NK-92 treated with Interleukin-12 subunit alpha and Interleukin-12 subunit beta, amount 100 ng/mL, for 24 hours (cell line): ENCODE measurements around the gene NPIPB6.

Experiments used
- DNase-seq: peaks from one replicate; lab custom pipeline; 2025; lab: John Stamatoyannopoulos, UW

Gene NPIPB6

DNA sequence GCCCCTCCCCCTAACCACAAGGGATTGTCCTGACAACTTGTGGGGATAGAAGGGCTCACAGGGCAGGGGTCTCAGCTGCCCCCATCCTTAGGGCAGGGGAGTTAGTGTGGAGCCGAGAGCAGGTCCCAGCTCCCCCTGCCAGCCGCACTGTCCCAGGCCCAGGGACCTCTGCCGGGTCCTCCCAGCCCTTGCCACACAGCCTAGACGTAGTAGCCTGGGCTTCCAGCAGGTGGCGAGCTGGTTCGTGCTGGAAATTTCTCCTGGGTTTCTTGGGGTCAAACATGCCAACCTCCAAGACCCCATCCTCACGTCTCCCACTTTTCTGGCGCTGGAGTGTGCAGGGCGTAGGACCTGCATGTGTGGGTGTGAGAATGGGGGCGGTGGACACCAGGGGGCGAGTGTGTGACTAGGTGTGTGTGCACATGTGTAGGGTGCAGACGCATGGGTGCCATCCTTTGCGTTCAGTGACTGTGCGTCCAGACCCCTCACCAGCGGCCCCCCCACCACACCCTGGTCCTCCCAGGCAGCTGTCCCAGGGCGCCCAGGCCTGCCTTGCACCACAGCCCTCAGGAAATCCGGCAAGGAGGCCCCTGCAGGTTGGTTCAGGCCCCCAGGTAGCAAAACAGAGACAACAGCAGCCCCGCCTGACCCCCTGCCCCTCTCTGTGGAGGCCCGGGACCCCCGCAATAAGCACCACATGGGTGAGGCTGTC lies 41.5 kb downstream of the NPIPB6 start:
- no peak for DNase-seq

DNA sequence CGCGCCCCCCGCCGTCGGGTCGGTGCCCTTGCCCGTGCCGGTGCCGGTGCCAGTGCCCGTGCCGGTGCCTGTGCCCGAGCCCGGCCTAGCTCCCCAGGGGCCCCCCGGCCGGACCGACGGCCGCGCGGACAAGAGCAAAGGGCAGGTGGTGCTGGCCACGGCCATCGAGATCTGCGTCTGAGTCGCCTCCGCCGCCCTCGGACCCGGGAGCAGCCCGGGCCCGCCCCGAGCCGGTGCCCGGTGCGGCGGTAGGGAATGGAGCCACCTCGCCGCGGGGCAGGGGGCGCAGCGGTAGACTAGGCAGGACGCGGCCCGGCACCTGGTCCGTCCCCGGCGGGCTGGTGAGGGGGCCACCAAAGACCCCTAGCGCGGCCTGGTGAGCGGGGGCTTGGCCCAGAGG lies 42.6 kb downstream of the NPIPB6 start:
- DNase-seq, result no peak

DNA sequence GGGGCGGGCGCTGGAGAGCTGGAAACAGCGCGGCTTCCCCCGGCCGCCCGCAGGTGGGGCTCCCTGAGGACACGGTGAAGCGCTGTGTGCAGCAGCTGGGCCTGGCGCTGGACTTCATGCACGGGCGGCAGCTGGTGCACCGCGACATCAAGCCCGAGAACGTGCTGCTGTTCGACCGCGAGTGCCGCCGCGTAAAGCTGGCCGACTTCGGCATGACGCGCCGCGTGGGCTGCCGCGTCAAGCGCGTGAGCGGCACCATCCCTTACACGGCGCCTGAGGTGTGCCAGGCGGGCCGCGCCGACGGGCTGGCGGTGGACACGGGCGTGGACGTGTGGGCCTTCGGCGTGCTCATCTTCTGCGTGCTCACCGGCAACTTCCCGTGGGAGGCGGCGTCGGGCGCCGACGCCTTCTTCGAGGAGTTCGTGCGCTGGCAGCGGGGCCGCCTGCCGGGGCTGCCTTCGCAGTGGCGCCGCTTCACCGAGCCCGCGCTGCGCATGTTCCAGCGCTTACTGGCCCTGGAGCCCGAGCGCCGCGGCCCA lies 43.2 kb downstream of the NPIPB6 start:
- no peak for DNase-seq

DNA sequence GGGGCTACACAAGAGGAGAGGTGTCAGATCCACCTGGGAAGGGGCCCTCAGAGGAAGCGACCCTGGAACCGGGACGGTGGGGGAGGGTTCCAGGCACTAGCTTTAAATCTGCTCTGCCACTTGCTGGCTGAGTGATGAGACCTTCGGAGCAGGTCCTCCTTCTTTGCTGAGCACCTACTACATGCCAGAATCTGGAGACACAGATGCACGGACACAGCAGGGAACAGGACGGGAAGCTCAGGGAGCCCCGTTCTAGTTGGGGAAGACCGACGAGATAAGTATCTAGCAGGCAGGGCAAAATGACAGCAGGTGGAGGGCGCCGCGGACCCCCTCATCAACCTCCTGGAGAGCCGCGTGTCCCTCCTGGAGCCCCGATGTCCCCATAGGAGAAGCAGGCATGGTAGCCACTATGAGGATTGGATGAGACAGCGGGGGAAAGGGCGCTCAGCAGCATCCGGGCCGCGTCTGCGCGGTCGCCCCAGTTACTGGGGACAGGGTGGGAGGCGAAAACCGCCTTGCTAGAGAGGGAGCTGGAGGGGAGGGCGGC lies 43.8 kb downstream of the NPIPB6 start:
- no peak for DNase-seq

DNA sequence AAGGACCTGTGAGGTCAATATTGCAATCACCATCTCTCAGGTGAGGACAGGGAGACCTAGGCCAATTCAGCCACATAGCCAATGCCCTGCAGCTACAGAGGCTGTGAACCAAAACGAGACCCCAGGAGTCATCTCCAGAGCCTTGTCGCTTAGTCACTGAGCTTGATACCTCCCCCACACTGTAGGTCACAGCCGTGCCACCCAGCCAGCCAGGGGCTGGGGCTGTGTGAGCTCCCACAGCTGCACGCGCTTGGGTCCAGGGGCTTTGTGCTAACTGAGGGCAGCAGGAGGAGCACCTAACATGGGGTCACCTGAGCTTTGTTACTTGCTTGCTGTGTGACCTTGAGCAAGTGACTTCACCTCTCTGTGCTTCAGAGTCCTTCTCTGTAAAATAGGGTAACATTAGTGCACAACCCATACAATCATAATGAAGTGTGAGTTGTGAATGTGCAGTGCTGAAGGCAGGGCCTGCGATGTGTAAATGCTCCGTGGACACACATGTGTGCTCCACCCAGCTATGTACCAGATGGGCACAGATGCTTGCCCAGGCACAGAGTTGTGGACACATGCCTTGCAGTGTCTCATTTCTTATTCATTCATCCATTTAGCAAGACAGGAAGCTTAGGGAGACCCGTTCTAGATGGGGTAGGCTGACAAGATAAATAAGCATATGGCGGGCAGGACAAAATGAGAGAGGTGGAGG lies 45.1 kb downstream of the NPIPB6 start:
- DNase-seq, result no peak

DNA sequence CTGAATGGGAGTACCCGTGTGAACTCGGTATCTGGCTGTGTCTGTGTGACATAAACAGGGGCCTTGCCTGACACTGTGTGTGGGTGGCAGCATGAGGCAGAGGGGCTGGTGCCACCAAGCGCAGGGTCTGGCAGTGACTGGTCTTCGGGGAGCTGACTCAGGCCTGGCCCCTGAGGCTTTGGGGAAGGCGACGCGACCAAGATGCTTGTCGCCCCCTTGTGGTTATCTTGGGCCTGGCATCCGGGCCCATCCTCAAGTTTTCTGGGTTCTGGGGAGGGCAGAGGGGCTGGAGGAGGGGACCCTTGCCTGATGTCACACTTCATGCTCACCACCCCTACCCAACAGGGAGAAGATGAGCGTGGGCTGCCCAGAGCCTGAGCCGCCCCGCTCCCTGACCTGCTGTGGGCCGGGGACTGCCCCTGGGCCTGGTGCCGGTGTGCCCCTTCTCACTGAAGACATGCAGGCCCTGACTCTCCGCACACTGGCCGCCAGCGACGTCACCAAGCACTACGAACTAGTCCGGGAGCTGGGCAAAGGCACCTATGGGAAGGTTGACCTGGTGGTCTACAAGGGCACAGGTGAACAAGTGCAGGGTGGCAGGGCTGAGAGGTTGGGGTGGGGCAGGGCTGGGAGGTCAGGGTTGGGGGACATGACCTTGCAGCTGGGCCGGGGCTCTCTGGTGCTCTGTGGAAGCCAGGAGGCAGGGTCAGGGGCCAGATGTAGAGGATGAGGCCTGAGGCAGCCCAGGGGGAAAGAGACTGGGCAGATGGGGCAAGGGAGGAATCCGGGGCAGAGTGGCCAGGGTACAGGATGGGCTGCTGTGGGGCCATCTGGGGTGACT lies 46.0 kb downstream of the NPIPB6 start:
- DNase-seq, result peak; percentile 45

DNA sequence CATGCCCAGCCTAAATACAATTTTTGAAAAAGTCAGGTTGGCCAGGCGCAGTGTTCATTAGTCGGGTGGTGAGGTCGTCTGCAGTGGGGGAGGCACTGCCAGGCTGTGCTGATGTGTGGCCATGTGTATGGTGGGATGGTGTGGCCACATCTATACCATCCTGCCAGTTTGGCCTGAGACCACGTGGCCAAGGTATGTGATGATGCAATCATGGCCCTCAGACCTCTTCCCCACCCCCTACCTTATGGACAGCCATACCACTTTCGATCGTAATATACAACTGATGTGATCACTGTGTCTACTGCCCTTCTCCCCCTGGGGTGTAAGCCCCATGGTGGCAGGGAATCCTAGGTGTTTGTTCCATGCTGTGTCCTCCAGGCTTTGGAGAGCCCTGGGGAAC lies 47.3 kb downstream of the NPIPB6 start:
- no peak for DNase-seq

DNA sequence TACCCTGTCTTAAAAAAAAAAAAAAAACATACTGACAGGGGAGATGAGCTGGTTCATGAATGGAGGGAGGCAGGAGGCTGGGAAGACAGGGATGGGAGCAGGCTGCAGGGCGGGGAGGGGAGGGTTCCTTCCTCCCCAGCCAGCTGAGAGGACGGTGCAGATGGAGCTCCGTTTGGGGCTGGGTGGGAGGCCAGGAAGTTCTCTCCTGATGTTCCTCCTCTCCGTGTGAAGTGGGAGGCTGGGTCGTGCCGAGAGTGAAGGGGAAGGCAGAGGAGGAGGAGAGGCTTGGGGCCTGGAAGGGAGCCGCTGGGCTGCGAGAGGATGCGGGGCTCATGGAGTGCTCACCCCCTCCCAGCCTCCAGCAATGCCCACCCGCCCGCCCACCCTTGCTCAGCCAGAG lies 49.7 kb downstream of the NPIPB6 start:
- DNase-seq, result no peak

DNA sequence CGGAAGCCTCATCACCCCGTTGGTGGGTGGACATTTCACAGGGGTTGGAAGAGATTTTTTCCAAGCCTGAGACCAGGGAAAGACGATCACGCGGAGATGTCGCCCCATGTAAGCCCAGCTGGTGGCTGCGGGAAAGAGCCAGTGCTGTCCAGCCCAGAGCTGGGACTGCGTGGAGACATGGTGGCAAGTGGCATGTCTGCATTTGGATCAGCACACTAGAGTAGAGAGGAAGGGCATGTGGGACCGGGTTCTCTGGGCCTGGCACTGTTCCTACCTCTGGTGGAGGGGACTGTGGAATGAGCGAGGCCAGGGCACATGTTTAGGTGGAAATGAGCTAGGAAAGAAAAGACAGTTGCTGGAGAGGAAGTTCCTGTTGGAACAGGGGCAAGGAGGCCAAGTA lies 51.0 kb downstream of the NPIPB6 start:
- no peak for DNase-seq

DNA sequence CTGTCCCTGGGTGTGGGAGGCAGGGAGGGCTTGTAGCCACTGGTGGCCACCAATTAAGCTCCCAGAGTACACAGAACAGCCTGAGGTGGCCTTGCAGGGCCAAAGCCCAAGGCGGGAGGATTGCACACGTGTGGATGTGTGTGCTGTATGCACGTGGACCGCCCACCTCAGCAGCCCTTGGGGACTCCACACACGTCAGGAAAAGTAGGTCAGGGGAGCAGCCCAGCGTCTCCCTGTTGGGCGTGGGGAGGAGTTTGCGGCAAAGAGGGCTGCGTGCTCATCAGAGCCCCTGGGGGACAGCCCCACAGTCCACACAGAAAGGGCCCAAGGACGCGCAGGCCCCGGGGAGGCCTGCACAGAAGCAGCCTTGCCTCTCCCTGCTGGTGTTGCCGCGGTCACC lies 51.4 kb downstream of the NPIPB6 start:
- DNase-seq, result no peak

DNA sequence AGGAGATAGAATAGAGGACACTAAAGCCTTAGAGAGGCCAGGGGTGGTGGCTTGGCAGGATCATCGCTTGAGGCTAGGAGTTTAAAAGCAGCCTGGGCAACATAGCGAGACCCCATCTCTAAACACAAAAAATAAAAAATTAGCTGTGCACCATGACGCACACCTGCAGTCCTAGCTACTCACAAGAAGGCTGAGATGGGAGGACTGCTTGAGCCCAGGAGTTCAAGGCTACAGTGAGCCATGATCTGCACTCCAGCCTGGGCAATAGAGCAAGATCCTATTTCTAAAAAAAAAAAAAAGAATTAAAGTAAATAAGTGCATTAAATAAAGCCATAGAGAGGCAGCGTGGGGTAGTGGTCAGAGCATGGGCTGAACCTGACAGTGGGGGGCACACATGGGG lies 51.9 kb downstream of the NPIPB6 start:
- no peak for DNase-seq

DNA sequence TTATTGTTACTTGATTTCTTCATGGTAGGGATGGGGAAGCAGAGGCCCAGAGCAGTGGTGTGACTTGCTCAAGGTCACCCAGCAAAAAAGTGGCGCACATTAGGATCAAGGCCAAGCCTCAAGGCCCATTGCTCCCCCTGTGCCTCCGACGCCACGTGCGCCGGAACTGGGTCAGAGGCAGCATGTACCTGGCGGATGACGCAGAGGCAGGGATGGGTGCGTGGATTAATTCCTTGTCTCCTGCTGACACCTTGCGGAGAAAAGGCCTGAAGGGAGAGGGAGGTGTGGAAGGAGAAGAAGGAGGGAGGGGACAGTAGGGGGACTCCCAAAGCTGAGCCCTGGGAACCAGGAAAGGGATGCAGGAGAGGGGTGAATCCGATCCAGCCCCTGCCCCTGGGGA lies 52.5 kb downstream of the NPIPB6 start:
- DNase-seq, result no peak

DNA sequence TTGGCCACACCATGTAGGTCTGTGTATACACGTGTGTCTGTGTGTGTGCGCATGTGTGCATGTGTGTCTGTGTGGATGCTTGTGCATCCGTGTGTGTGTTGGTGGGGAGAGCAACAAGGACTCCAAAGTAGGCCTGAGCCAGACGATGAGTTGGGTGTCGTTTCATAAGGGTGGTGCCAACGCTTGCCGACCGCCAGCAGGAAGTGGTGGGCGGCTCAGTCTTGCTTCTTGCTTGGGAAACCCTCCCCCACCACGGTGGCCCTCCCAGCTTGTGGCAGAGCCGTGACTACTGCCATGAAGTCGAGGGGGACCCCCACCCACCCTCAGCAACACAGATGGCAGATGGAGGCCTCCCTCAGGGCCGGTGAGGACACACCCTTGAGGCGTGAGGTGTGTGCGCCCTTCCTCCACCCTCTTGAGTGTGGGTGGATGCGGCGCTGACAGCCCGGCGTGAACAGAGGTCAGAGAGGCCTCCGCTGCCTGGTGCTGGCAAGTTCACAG lies 53.4 kb downstream of the NPIPB6 start:
- DNase-seq, result peak; percentile 94

DNA sequence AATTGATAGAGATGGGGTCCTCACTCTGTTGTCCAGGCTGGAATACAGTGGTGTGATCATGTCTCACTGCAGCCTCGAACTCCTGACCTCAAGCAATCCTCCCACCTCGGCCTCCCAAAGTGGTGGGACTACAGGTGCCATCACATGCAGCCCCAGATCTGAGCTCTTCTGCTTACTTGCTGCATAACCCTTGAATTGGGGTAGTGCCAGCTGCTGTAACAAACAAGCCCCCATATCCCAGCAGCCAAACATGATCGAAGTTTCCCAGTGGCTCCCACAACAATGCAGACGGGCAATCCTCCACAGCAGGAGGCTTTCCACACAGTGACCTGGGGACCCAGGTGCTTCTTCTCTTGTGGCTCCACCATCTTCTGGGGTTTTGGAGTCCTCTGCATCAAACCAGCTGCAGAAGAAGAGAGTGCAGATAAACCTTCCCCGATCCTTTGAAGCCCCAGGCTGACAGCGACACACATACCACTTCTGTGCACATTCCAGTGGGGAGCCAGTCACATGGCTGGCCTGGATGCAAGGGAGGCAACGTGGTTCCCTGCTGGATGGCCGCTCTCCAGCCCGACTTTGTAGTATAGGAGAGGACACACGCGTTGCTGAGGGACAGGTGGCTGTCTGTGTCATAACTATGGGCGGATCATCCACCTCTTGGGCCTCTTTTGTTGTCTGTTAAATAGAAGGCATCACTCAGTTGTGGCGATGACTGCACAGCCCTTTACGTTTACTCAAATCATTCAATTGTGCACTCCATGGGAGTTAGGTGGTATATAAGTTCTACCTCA lies 54.3 kb downstream of the NPIPB6 start:
- no peak for DNase-seq

DNA sequence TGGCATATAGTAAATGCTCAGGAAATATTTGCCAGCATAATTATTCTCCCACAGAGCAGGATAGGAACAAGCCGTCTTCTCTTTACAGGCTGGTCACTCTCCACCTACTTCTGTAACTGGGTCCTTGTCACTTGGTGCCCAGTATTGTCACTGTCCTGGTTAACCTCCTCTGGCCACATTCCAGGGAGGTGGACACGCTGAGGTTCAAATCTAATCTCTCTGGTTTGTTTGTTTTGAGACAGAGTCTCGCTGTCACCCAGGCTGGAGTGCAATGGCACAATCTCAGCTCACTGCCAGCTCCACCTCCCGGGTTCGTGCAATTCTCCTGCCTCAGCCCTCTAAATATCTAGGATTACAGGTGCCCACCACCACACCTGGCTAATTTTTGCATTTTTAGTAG lies 55.4 kb downstream of the NPIPB6 start:
- no peak for DNase-seq

DNA sequence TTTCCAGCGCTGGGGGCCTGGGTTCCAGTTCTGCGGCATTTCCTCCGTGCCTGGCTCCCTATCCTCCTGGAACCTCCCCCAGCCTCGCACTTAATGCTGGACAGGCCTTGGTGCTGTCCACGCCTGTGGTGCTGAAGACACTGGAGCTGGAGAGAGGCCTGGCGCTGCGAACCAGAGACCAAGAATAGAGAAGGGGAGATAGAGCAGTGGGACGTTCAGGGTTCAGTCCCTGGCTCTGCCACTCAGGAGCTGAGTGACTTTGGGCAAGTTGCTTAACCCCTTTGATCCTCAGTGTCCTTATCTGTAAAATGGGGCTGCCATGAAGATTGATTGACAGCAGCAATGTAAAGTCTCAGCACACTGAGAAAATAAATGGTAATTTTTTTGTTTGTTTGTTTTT lies 59.1 kb downstream of the NPIPB6 start:
- no peak for DNase-seq

DNA sequence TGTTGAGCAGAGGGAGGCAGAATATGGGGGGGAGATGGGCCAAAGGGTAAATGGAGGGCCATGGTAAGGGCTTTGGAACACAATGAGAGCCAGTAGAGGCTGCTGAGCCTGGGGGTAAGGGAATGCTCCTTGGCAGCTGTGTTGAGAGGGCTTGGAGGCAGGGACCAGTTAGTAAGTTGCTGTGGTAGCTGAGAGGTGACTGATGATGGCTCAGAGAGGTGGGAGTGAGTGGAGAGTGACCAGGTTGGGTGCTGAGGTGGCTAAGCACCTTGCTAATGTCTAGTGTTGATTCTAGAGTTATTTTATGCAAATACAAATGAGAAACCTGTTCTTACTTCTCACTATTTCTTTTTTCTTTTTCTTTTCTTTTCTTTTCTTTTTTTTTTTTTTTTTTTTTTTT lies 60.2 kb downstream of the NPIPB6 start:
- no peak for DNase-seq

DNA sequence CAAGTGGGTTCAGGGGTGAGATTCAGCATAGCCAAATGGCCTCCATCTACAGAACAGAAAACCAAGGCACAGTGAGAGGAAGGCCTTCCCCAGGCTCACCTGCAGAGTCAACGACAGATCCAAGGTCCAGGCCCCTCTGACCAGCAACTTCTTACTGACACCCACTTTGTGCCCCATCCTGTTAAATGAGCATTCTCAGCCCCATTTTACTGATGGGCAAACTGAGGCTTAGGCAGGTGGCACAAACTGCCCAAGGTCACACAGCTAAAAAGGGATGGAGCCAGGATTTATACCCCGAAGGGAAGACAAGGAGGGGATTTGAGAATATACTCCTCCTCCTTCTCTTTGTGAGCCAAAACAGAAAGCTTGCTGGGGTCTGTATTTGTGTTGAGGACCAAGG lies 61.7 kb downstream of the NPIPB6 start:
- no peak for DNase-seq

DNA sequence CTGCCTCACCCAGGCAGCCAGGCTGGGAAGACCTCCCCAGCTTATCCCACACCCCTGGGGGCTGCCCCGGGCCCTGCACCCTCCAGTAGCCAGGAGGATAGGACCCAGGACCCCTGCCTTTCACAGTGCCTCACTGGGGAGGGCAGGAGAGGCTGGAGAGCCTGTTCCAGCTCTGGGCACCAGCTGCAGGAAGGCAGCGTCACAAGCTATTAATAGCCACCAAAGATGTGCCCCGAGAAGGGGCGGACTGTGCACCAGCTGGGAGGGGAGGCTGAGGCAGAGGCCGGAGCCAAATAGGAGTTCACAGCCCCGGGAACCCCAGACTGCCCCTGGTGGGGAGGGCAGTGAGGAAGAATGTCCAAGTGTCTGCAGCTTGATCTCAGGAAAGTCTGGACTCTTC lies 62.2 kb downstream of the NPIPB6 start:
- no peak for DNase-seq

DNA sequence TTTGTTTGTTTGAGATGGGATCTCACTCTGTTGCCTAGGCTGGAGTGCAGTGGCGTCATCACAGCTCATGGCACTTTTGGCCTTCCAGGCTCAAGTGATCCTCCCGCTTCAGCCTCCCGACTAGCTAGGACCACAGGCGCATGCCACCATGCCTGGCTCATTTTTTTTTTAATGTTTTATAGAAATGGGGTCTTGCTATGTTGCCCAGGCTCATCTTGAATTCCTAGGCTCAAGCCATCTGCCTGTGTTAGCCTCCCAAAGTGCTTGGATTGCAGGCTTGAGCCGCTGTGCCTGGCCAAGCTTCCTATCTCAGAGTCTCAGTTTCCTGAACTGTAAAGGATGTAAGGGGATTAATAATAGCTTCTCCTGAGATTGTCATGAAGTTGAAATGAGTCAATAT lies 63.0 kb downstream of the NPIPB6 start:
- no peak for DNase-seq

DNA sequence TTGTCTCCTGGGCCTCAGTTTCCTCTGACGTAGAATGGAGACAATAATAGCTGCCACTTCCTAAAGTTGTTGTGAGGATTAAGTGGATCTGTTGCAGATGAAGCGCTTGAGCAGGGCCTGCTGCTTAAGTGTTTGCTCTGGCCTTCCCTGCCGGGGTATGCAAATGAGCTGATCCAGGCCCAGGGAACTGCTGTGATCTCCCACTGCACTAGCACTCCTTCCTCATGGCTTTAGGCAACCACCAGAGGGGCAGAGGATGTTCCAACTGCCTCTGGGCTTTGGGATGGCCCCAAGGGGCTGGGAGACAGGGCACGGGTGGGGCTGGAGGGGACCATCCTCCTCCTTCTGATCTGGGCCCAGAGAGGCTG lies 64.8 kb downstream of the NPIPB6 start:
- DNase-seq, result no peak
